Left forelimb (tissue), 1 donor: ENCODE results near the gene TPK1.
"Not testable (repeated sequence)": the region's sequence is repeated elsewhere in the genome, so short reads cannot be mapped to it uniquely, and the experiment has no call there.

ENCODE experiments used
- DNase-seq: peaks from one replicate; pipeline ENCODE4 v3.0.0-alpha.2; 2018; ENCODE audit warnings: low spot score

TPK1 gene

GRCh38 chr7:144629598-144629997 is 206.3 kb downstream of the TPK1 start:
- no peak for DNase-seq

- DNase-seq = no peak
Observed at GRCh38 chr7:144629011-144629410, 206.8 kb downstream of the TPK1 start.

GRCh38 chr7:144628176-144628575 is 207.7 kb downstream of the TPK1 start:
- DNase-seq = no peak

- DNase-seq = no peak
Observed at GRCh38 chr7:144622745-144623144, 213.1 kb downstream of the TPK1 start.

GRCh38 chr7:144606261-144606660 is 229.6 kb downstream of the TPK1 start:
- no peak for DNase-seq

GRCh38 chr7:144596953-144597352 is 238.9 kb downstream of the TPK1 start:
- no peak for DNase-seq

GRCh38 chr7:144594580-144594979 is 241.3 kb downstream of the TPK1 start:
- no peak for DNase-seq

GRCh38 chr7:144588559-144589051 is 247.2 kb downstream of the TPK1 start:
- DNase-seq = no peak

- DNase-seq = no peak
Observed at GRCh38 chr7:144587701-144588100, 248.2 kb downstream of the TPK1 start.

GRCh38 chr7:144584726-144585125 is 251.1 kb downstream of the TPK1 start:
- DNase-seq = no peak

GRCh38 chr7:144579687-144580086 is 256.2 kb downstream of the TPK1 start:
- no peak for DNase-seq

- DNase-seq = no peak
Observed at GRCh38 chr7:144575456-144575855, 260.4 kb downstream of the TPK1 start.

- DNase-seq = not testable (repeated sequence)
Observed at GRCh38 chr7:144574753-144575152, 261.1 kb downstream of the TPK1 start.

GRCh38 chr7:144568233-144568632 is 267.6 kb downstream of the TPK1 start:
- DNase-seq = no peak

- DNase-seq = no peak
Observed at GRCh38 chr7:144565586-144565985, 270.3 kb downstream of the TPK1 start.

GRCh38 chr7:144549861-144550260 is 286.0 kb downstream of the TPK1 start:
- DNase-seq = no peak

- no peak for DNase-seq
Observed at GRCh38 chr7:144548556-144548955, 287.3 kb downstream of the TPK1 start.

GRCh38 chr7:144547888-144548287 is 288.0 kb downstream of the TPK1 start:
- DNase-seq = no peak

- DNase-seq = no peak
Observed at GRCh38 chr7:144546782-144547181, 289.1 kb downstream of the TPK1 start.

- DNase-seq = no peak
Observed at GRCh38 chr7:144545330-144545729, 290.5 kb downstream of the TPK1 start.

GRCh38 chr7:144534655-144535395 is 301.0 kb downstream of the TPK1 start:
- DNase-seq = no peak

GRCh38 chr7:144534196-144534595 is 301.7 kb downstream of the TPK1 start:
- DNase-seq = no peak

- no peak for DNase-seq
Observed at GRCh38 chr7:144531181-144531580, 304.7 kb downstream of the TPK1 start.

- DNase-seq = no peak
Observed at GRCh38 chr7:144529269-144529926, 306.5 kb downstream of the TPK1 start.
